GM21447 (cell line): Measurements from ENCODE around the gene TOMM20.
"Not testable (repeated sequence)": the region's sequence is repeated elsewhere in the genome, so short reads cannot be mapped to it uniquely, and the experiment has no call there.

Experiments used
- ATAC-seq: cut with Tn5 transposase; IDR thresholded peaks from one replicate; pipeline ENCODE4 v1.9.1; 2021; ENCODE audit not compliant: unreplicated experiment

The TOMM20 gene

DNA sequence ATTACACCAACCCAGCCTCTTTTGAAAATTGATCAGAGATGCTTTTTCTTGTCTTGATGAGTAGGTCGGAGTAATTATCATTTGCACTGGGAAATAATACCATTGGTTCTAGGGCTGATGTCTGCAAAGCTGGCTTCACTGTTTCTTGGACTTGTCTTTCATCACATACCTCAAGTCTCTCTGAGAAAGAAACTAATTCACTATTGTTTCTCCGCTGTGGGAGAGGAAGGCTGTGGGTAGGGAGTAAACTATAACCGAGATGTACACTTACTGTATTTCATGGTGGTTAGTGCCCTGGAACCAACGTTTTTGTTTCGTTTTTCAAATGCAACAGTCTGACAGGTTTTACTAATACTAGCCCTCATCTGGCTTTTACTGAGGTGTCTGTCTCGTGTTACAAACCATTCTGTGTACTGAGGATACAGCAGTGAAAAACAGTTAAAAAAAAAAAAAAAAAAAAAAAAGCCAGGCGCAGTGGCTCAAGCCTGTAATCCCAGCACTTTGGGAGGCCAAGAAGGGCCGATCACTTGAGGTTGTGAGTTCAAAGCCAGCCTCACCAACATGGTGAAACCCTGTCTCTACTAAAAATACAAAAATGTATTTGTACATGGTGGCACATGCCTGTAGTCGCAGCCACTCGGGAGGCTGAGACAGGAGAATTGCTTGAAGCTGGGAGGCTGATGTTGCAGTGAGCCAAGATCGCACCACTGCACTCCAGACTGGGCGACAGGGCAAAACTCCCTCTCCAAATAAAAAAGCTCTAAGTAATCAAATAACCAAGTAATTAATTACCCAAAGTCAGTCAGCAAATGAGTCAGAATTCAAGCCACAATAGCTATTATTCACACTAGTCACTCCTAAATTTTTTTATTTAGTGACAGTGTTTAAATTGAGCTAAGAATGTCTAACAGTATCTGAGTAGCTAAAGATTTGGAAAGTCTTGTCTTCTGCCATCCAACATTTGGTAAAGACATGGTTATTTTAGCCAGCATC is 23.3 kb downstream of the TOMM20 start:
- ATAC-seq: peak; percentile 91

DNA sequence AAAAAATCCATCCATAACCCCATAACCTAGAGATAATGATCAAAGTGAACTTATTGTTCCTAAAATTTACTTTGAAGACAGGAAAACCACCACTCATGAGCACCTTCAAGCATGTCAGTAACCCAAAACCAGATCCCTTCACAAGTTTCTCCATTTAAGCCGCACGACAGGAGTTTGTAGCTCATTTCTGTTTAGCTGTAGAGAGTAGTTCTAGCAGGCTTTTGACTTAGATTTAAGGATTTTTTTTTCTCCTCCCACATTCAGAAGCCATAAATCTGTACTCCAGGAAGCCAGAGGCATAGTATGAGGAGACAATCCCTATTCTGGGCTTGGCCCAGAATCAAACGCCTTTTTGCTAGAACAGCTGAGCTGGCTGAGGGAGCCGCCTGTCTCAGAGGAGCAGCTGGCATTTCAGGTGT is 25.6 kb downstream of the TOMM20 start:
- ATAC-seq: no peak

GRCh38 chr1:235102259-235102582 is 26.4 kb downstream of the TOMM20 start:
- ATAC-seq: no peak

- ATAC-seq: no peak
Observed at GRCh38 chr1:235101558-235102258, 26.9 kb downstream of the TOMM20 start.

GRCh38 chr1:235100194-235100772 is 28.4 kb downstream of the TOMM20 start:
- no peak for ATAC-seq

DNA sequence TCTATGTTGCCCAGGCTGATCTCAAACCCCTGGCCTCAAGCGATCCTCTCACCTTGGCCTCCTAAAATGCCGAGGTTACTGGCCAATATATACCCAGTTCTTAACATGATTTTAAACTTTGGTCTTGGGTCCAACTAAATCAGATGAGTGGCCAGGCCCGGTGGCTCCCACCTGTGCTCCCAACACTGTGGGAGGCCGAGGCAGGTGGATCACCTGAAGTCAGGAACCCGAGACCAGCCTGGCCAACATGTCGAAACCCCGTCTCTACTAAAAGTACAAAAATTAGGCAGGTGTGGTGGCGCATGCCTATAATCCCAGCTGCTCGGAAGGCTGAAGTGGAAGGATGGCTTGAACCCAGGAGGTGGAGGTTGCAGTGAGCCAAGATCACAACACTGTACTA is 29.6 kb downstream of the TOMM20 start:
- no peak for ATAC-seq

GRCh38 chr1:235098547-235098946 is 30.1 kb downstream of the TOMM20 start:
- no peak for ATAC-seq

DNA sequence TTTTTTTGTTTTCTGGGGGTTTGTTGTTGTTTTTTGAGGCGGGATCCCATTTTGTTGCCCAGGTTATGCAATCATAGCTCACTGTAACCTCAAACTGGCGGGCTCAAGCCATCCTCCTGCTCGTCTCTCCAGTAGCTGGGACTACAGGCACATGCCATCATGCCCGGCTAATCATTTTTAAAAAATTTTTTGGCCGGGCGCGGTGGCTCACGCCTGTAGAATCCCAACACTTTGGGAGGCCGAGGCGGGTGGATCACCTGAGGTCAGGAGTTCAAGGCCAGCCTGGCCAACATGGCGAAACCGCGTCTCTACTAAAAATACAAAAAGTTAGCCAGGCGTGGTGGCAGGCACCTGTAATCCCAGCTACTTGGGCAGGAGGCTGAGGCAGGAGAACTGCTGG is 31.1 kb downstream of the TOMM20 start:
- ATAC-seq: not testable (repeated sequence)

DNA sequence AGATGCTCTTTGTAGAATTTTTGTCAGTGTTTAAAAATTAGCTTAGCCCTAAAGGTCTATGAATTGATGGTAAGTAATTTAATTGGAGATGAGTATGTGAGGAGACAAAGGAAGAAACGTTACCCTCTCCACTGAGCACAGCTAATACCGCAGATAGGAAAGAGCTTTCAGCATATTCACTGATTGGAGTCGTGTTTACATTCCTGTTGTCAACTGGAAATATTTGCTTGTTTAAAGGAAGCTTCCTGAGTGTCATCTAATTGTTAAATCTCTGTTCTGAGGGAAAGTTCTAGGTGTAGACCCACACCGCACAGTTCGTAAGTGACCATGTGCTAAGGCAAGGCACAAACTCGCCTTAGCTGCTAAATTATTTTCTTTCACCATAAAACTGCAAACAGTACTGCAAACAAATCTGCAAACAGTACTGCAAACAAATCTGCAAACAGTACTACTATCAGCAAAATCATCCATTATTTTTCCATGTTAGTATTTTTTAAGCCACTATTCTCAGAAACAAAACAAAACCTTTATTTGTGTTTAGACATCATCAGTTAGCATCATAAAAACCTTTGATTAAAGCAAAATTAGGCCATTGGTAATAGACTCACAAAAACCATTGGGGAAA is 32.6 kb downstream of the TOMM20 start:
- no peak for ATAC-seq

DNA sequence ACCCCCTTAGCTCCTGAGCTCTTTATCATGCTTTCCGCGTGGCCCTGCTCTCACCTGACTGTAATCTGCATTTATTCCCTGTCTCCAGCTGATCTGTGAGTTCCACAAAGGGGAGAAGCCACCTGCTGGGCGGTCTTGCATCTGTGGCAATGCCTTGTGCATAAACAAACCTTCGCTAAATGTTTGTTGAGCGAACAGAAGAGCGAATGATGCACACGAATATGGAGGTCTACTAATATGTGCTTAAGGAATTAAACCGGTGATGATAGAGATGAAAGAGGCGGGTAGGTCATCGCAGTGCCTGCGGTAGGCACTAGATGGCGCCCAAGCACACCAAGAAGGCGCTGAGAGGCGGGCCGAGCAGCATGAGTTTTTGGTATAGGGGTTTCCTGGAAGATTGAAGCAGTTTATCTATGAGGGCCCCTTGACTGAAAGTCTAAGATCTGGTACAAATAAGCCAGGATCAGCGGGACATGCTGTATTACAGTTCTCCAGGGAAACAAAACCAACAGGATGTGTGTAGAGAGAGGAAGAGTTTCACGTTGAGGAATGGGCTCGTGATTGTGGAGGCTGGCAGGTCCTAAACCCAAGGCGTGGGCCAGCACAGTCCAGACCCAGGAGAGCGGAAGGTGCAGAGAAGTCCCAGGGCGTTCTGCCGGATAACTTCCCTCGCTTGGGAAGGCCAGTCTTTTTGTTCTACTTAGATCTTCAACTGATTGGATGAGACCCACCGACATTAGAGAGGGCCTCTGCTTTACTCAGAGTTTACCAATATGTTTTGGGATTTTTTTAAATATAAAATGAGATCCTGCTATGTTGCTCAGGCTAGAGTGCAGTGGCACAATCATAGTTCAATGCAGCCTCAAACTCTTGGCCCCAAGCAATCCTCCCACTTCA is 34.7 kb downstream of the TOMM20 start:
- ATAC-seq: no peak

DNA sequence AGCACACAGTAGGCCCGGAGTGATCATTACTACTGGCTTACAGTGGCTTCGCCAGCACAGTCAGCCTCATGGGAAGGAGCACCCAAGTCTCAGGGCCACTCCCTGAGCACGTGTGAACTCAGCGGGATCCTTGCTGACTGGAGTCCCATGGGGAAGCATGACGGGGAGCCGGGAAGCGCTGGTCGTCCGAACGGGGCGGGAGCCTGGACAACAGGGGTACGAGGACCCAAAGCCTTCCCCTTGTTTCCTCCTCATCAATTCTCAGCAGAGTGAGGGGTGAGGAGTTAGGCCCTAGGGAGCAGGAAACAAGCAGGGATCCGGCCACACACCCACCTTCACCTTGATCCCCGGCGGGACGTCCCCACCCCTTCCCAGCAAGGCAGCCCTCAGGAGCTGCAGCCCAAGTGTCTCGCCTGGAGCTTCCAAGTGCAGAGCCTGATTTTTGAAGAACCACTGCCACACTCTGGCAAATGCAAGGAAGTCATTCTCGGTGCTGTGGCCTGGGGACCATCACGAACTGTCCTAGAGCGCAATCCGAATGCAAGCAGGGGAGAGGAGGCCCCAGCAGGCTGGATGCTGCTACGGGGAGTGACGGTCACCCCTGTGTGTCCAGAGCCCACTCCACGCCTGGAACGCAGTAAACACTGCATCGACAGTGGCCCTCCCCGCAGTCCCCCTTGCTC is 35.5 kb downstream of the TOMM20 start:
- no peak for ATAC-seq

DNA sequence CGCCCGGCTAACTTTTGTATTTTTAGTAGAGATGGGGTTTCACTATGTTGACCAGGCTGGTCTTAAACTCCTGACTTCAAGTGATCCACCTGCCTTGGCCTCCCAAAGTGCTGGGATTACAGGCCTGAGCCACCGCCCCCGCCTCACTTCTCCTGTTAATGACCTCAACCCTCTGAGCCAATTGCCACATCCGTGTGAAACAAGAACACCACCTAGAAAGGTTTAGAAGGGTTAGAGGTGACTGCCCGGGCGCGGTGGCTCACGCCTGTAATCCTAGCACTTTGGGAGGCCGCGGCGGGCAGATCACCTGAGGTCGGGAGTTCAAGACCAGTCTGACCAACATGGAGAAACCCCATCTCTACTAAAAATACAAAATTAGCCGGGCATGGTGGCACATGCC is 36.2 kb downstream of the TOMM20 start:
- ATAC-seq: not testable (repeated sequence)

DNA sequence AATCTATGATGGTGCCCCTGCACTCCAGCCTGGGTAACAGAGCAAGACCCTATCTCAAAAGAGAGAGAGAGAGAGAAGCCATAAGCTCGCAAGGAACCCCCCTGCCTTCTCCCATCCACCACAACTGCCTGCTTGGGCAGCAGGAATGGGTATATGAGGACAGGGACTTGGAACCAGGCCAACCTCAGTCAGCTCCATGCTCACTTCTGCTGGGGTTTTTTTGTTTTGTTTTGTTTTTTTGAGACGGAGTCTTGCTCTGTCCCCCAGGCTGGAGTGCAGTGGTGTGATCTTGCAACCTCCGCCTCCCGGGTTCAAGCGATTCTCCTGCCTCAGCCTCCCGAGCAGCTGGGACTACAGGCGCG is 36.6 kb downstream of the TOMM20 start:
- ATAC-seq: not testable (repeated sequence)

- not testable (repeated sequence) for ATAC-seq
Observed at GRCh38 chr1:235091319-235092044, 37.2 kb downstream of the TOMM20 start.

DNA sequence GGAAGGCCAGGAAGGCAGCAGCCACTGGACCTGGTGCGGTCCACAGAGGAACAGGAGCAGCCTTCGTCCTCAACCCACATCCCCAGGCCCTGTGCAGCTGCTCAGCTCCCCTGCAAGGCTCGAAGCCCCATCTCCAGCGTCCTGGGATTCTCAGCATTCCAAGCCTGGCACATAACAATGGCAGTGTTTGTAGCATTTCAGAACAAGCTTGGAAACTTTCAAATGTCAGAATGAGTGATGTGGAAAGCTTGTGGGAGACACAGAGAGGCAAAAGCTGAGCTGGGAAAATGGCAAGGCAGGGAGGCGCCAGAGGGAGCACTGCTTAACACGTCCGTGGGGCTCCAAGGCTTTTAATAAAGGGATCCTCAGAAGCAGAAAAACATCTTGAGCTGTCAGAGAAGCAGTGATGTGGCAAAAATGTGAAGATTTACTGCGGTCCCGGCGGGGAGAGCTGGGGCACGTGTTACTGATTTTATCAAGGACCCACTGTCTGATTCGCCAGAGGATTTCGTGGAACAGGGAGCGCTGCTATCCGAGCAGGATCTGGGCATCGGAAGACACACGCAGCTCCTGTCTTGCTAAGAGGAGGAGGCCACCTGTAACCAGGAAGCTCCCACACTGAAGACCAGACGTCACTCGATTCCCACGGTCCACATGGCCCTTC is 38.1 kb downstream of the TOMM20 start:
- ATAC-seq: no peak

GRCh38 chr1:235088907-235089306 is 39.7 kb downstream of the TOMM20 start:
- ATAC-seq: no peak

DNA sequence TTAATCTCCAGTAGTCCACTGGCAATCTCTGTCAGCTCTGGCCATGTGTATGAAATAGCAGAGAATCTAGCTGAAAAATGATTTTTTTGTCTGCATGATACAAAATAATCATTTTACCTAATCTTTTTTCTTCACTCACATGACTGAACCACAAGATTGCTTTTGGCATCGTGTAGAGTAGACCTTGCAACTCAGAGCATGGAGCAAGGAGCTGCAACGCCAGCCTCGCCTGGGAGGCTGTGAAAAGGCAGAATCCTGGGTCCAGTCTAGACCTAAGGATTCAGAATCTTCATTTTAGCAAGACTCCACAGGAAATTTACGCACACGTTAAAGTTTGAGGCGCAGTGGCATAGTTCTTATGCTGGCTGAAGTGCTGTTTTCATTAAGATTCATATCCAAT is 40.2 kb downstream of the TOMM20 start:
- ATAC-seq: no peak

DNA sequence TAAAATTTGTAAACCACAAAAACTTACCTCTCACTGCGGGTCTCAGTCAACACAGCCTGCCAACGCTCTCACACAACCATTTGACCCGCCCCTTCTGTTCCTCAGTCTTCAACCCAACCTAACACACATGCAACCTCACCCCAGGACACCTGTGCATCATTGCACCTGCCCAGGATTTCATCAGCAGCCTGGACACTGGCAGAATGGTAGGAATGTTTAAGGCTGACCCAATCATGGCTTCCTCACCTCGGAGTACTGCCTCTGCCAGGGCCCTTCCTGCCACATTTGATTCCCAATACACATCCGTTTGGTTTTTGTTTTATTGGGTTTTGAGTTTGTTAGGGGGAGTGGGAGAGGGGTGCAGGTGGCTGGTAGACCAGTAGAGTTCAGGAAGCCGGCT is 40.7 kb downstream of the TOMM20 start:
- ATAC-seq: no peak
